ENCODE data around the gene PPP1R15B. TPM values are rescaled to one million over a fixed set of nuclear protein-coding genes. Genes with fewer than 3 reads are reported as not detected.

PPP1R15B gene
- polyA plus RNA-seq, 1 donor (not counting 4 experiments of a cell fraction or from before 2014, with no cell fraction given) = 19.1 TPM

DNA sequence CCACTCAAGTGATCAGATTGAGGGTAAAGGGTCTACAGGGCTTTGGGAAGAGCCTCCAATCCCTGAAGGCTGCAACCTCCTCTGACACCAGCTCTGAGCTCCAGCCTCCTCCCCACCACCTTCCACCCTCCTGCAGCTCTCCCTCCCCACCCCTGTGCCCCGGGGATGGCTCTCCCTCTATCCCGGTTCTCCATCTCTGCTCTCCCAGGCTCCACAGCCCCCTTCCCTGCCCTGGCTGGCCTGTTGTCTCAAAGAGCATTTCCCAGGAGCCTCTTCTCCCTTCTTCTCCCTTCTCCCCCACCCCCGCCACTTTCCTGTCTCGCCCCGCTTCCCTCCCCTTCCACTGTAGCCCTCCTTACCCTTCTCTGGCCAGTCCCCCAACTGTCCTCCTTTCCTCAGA lies 53.0 kb downstream of the PPP1R15B start:
- no peak overlapping the region for H2AFZ ChIP-seq (ENCODE audit: control insufficient read depth, low read length)
- peaks cover 10% of the 10 kb centered on the region for H3K27me3 ChIP-seq (ENCODE audit: control insufficient read depth, extremely low read depth, insufficient read depth, low read length)
- H3K9me1 ChIP-seq (ENCODE audit: control insufficient read depth, extremely low read depth, insufficient read depth, low read length) = no peaks in the 10 kb centered on the region
- no peak overlapping the region for H3K27ac ChIP-seq (ENCODE audit: control insufficient read depth, insufficient read depth, low read length)
- no peak overlapping the region for H3K9ac ChIP-seq (ENCODE audit: control insufficient read depth, extremely low read depth, insufficient read depth, low read length)
- DNase-seq (ENCODE audit: low read depth, low spot score) (no peak), FAIRE-seq (no peak)
- no peak overlapping the region for H3K4me2 ChIP-seq (ENCODE audit: control insufficient read depth, extremely low read depth, insufficient read depth, low read depth, low read length)
- H3K9me3 ChIP-seq (ENCODE audit: control insufficient read depth, low read depth, low read length) = no peaks in the 10 kb centered on the region
- H3K4me1 ChIP-seq (ENCODE audit: control insufficient read depth, extremely low read depth, insufficient read depth, low read length) = peaks cover 8% of the 10 kb centered on the region
- dilution Hi-C loops (cut with MboI; ENCODE audit: extremely low pct_ligation_motif_present, low sequenced_read_pairs) = no loop called here
- TF ChIP-seq EZH2 (IDR thresholded peaks at IDR 0.05; ENCODE audit: low read length) = no peak
- no peak for TF ChIP-seq CTCF (optimal IDR thresholded peaks at IDR 0.05 in 1 of 3, IDR thresholded peaks at IDR 0.05 in 1 of 3, conservative IDR thresholded peaks at IDR 0.05 in 1 of 3; ENCODE audit: extremely low read depth in 1 of 3, insufficient read depth in 2 of 3, low read length in 3 of 3)
- no peaks in the 10 kb centered on the region for H3K36me3 ChIP-seq (ENCODE audit: control insufficient read depth in 2 of 2, extremely low read depth in 1 of 2, insufficient read depth in 2 of 2, low read length in 2 of 2)
- H4K20me1 ChIP-seq (ENCODE audit: control insufficient read depth, extremely low read depth, insufficient read depth, low read length) = no peaks in the 10 kb centered on the region
- H3K4me3 ChIP-seq (ENCODE audit: control insufficient read depth in 2 of 3, extremely low read depth in 1 of 3, insufficient read depth in 2 of 3, low read depth in 1 of 3, low read length in 3 of 3) = no peak overlapping the region
- H3K79me2 ChIP-seq (ENCODE audit: control insufficient read depth, insufficient read depth, low read length) = no peaks in the 10 kb centered on the region

DNA sequence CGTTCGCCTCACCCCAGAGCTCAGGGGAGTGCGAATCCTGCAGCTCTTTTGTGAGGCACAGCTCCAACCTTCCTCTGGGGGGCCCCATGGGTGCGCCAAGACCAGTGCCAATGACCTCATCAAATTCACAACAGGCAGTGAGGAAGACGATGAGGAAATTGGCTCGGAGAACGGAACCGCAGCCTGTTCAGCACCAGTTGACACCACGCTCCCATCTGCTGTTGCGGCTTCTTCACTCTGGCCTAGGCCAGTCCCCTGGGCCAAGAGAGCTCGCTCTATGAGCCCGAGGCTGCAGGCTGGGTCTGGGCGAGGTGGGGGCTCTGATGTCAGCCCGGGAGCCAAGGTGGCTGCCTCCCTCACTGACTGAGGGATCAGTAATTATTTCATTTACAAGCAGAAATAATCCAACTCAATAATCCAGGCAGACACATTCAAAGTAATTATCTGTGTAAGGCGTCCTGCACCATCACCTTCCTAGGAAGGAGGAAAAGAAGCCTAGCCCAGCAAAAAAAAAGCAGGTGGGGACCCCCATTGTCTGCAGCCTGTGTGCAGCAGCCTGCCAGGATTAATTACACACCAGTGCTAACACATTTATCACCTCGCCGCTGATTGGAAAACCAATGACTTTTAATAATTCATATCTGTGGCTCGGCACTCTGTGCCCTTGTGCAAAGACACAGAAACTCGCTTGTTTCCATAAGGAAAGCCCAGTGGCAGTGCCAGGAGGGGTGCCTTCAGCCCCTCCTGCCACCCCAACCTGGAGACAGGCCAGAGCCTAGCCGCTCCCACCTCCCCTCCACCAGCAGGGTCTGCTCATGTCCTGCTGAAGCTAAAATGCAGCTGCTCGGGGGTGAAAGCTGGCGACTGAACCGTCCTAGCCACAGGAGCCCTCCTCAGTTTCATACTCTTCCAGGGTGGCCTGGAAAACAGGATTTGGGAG lies 53.8 kb downstream of the PPP1R15B start:
- no peak overlapping the region for H3K27ac ChIP-seq (ENCODE audit: control insufficient read depth, insufficient read depth, low read length)
- no peak for FAIRE-seq

More for the DNA sequence above, 53.8 kb downstream of the PPP1R15B start:
- peaks cover 10% of the 10 kb centered on the region for H3K27me3 ChIP-seq (ENCODE audit: control insufficient read depth, extremely low read depth, insufficient read depth, low read length)
- H3K79me2 ChIP-seq (ENCODE audit: control insufficient read depth, insufficient read depth, low read length) = no peaks in the 10 kb centered on the region
- DNase-seq (ENCODE audit: low read depth, low spot score) = no peak
- H4K20me1 ChIP-seq (ENCODE audit: control insufficient read depth, extremely low read depth, insufficient read depth, low read length) = no peaks in the 10 kb centered on the region
- dilution Hi-C loops (cut with MboI; ENCODE audit: extremely low pct_ligation_motif_present, low sequenced_read_pairs) = no loop called here
- no peak overlapping the region for H3K4me2 ChIP-seq (ENCODE audit: control insufficient read depth, extremely low read depth, insufficient read depth, low read depth, low read length)
- no peak overlapping the region for H2AFZ ChIP-seq (ENCODE audit: control insufficient read depth, low read length)
- no peak for TF ChIP-seq CTCF (optimal IDR thresholded peaks at IDR 0.05 in 1 of 3, IDR thresholded peaks at IDR 0.05 in 1 of 3, conservative IDR thresholded peaks at IDR 0.05 in 1 of 3; ENCODE audit: extremely low read depth in 1 of 3, insufficient read depth in 2 of 3, low read length in 3 of 3)
- no peak for TF ChIP-seq EZH2 (IDR thresholded peaks at IDR 0.05; ENCODE audit: low read length)
- peaks cover 2% of the 10 kb centered on the region for H3K4me1 ChIP-seq (ENCODE audit: control insufficient read depth, extremely low read depth, insufficient read depth, low read length)
- no peak overlapping the region for H3K9ac ChIP-seq (ENCODE audit: control insufficient read depth, extremely low read depth, insufficient read depth, low read length)
- no peaks in the 10 kb centered on the region for H3K36me3 ChIP-seq (ENCODE audit: control insufficient read depth in 2 of 2, extremely low read depth in 1 of 2, insufficient read depth in 2 of 2, low read length in 2 of 2)
- H3K4me3 ChIP-seq (ENCODE audit: control insufficient read depth in 2 of 3, extremely low read depth in 1 of 3, insufficient read depth in 2 of 3, low read depth in 1 of 3, low read length in 3 of 3) = no peak overlapping the region
- H3K9me3 ChIP-seq (ENCODE audit: control insufficient read depth, low read depth, low read length) = no peaks in the 10 kb centered on the region
- no peaks in the 10 kb centered on the region for H3K9me1 ChIP-seq (ENCODE audit: control insufficient read depth, extremely low read depth, insufficient read depth, low read length)
